ENCODE results near the gene CFAP251. TPM values are rescaled to one million over a fixed set of nuclear protein-coding genes. Genes with fewer than 3 reads are reported as not detected.

The CFAP251 gene
- polyA plus RNA-seq, 10 donors: 0.54 to 2.2 (median 1.2) TPM

GRCh38 chr12:121996945-121997612, 78.7 kb downstream of the CFAP251 start:
- DNase-seq: no peak

- no peak for DNase-seq
Observed at GRCh38 chr12:122001466-122002209, 83.2 kb downstream of the CFAP251 start.

DNA sequence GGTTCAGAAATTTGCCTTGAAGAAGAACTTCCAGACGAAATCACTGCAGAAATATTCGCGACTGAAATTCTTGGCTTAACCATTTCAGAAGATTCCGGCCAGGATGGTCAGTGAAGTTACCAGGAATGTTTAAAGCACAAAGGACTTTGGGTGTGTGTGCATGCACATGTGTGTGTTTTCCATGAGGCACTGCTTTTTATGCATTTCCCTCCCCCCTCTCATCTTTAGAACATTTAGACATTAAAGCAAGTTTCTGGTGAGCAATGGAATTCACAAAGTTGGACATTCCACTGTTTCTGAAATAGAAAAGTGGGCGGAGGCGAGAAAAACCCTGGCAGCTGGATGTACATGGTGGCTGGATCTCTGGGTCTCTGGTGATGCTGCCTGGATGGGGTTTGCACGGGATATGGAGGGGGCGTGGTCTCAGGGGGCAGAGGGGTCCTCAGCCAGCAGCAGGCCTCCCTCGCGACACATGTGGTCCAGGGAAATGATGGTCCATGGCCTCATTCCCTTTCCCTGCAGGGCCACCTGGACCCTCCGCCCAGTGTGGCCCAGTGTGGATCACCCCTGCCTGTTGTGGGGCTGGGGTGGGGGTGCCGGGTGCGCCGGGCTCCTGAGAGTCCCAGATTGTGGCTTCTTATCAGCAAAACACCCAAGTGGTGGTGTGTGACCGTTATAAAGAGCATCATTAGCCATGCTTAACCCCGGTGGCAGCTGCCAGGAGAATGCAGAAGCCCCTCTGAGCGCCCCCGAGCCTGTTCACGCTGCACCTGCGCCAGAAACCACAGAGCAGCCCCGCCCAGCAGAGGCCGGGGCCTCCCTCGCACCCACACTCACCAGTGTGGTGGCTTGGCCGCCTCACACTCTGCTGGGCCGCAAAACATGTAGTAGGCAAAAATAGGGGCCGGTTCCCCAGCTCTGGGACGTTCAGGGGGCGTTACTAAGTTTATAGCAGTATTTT, 85.5 kb downstream of the CFAP251 start:
- DNase-seq: peak; percentile 26 to 61 (median 56)

DNA sequence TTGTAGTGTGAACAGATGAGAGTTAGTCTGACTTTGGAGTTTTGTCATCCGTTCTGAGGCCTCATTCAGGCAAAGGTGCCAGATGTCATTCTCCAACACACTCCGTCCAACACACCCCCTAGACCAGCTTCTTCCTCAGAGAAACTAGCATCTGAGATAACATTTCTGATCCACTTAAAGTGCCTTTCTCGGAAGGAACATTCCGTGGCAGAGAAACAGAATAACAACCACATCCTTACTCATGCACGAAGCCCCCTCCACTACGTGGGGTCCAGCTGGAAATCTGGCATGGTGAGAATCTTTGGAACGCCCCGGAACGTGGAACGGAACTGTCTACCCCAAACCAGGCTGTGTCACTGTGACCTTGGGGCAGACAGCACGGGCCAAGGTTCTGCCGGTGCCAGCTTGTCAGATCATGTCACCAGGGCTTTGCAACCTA, 86.3 kb downstream of the CFAP251 start:
- DNase-seq: peak in 1 of 3 donors; percentile 47

GRCh38 chr12:122005252-122005776, 86.9 kb downstream of the CFAP251 start:
- no peak for DNase-seq

DNA sequence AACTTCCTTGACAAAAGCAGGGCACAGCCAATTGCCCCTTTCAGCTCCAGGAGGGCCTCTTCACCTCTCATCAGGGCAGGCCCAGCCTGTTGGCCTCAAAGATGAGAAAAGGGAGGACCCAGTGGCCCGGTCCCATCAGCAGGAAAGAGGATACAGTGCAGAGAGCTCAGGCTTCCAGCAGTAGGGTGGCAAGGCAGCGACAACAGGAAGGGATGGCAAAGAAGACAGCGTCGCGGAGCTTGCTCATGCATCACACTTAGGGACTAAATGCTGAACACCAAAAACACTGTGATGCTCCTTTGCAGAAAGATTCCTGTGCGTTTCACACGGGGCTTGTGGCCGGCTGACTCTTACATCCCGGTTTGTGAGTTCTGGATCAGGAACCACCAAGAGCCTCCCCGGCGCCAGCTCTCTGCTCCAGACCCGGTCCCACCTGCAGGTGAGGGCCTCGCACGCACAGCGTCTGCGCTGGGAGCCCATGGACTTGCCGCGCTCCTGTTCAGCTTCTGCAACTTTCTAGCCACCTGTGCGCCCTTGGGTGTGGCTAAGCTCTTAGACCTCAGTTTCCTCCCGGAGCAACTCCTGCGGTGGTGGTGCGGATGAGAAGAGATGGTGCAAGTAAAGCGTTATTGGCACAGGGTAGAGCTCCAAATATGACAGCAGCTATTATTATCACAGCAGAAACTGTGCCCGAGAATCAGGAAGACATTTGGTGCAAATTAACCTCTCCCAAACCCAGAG, 88.0 kb downstream of the CFAP251 start:
- no peak for DNase-seq

DNA sequence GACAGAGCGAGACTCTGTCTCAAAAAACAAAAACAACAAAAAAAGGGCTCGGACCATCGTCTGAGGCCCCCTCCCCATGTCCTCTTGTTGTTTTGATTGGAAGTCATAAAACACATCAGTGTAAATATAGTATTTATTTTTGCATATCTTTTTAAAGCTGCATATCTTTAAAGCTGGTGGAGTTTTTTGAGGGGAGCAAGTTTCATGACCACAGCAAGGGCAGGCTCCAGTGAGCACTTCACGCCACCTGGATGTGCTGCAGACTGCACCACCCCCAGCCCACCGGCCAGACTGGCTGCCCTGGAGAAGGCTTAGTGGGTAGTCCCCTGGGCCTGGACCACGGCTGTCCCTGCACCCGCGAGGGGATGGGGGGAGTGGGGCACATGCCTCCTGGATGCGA, 91.3 kb downstream of the CFAP251 start:
- DNase-seq: no peak

GRCh38 chr12:122012184-122012583, 93.8 kb downstream of the CFAP251 start:
- no peak for DNase-seq

- no peak for DNase-seq
Observed at GRCh38 chr12:122013136-122013535, 94.7 kb downstream of the CFAP251 start.

- DNase-seq: no peak
Observed at GRCh38 chr12:122013791-122014590, 95.6 kb downstream of the CFAP251 start.

GRCh38 chr12:122014781-122015180, 96.4 kb downstream of the CFAP251 start:
- DNase-seq: no peak

GRCh38 chr12:122018457-122018856, 100.1 kb downstream of the CFAP251 start:
- DNase-seq: no peak

DNA sequence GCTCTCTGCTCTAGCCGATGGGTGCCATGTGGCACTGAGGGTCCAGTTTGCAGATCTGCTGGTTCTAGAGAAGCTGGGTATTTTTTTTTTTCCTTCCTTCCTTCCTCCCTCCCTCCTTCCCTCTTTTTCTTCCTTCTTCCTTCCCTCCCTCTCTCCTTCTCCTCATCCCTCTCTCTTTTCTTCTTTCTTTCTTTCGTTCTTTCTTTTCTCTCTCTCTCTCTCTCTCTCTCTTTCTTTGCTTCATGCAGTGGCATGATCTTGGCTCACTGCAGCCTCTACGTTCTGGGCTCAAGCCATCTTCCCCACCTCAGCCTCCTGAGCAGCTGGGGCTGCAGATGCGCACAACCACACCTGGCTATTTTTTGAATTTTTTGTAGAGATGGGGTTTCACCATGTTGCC, 100.5 kb downstream of the CFAP251 start:
- no peak for DNase-seq

- DNase-seq: no peak
Observed at GRCh38 chr12:122020795-122021192, 102.4 kb downstream of the CFAP251 start.

DNA sequence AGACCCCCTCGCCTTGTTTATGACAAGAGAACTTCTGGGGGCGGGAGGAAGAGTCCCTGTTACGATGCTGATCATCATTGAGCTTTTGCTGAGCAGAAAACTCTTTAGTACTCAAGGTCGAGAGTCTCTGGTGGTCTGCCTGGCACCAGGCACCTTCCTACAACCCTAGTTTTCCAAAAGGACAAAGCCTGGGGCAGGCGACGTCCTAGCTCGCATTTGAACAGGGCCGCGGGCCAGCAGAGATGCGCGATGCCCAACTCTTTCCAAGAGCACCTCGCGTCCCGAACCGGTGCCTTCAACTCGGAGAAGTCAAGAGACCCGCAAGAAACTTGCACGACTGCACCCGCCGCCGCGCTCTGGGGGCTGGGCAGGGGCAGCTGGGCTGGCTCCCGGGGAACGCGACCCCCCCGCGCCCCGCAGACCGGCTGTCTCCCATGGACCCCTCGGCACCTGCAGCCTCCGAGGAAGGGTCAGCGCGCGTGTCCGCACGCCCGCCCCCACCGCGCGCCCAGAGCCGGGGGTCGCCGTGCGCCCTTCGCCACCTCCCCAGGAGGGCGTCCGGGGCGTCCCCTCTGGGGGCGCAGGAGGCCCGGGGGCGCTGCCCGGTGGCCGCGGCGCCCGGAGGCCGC, 102.9 kb downstream of the CFAP251 start:
- DNase-seq: peak in 2 of 3 donors; percentile 40 to 56

- DNase-seq: peak; percentile 76 to 90 (median 81)
Observed at GRCh38 chr12:122021822-122022392, 103.5 kb downstream of the CFAP251 start, which contains the start of gene BCL7A. Gene BCL7A (plus strand): TSS chr12:122021884. CDS start chr12:122022092, 208 bp downstream.

- DNase-seq: peak in 1 of 3 donors; percentile 22
Observed at GRCh38 chr12:122022393-122023338, 104.3 kb downstream of the CFAP251 start.

Measured in muscle of back (tissue), 11 donors.